T-helper 1 cell (primary cell): Measurements from ENCODE around the gene SOX10.

ENCODE experiments used
- DNase-seq, 5 donors: peaks; one replicate each; pipeline ENCODE4 v3.0.0-alpha.2; 2012 to 2020
- total RNA-seq, 4 donors: gene quantifications; one replicate each; lab custom pipeline; 2026; lab: John Stamatoyannopoulos, UW

Gene SOX10
- 0 reads per million in 4 donors for total RNA-seq

DNA sequence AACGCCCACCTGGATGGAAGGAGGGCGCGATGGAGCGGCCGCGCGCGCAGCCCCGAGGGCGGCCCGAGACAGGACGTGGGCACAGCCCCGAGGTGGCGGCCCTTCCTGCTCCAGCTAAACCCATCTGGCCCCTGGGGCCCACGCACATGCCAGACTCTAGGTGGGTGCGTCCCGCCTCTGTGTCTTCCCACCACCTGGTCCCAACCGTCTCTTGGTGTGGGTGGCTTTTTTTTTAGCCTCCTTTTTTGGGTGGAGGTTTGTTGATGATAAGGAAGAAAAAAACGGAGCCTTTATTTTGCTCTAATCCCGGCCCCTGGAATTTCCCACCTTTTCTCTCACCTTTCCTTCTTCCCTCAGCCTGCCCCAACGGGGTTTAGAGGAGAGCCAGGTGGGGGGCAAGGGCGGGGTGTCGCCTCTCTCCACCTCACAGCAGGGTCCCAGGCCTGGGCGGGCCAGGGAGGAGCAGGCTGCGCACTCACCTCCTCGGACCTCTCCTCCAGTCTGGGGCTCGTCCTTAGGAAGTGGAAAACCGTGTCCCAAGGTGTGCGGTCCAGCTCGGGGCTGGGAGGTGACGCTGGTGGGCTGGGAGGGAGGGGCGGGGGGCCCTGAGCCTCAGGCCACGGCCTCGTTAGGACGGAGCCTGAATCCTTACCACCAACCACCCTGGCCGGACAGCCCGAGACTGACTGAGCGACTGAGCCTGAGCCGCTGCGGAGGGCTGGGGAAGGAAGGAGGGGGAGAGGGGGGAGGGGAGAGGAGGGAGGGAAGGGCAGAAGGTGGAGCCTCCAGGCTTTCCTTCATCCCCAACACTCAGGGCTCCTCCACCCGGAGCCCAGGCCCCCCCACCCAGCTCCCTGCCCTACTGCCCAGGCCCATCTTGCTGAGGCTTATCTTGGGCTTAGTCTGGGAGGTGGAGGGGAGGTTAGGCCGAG is at the start of gene SOX10:
Gene SOX10 (minus strand): TSS at position 696 of the 932 bp plus-strand sequence. CDS start 771 bp downstream, outside the sequence.
- DNase-seq, result no peak

DNA sequence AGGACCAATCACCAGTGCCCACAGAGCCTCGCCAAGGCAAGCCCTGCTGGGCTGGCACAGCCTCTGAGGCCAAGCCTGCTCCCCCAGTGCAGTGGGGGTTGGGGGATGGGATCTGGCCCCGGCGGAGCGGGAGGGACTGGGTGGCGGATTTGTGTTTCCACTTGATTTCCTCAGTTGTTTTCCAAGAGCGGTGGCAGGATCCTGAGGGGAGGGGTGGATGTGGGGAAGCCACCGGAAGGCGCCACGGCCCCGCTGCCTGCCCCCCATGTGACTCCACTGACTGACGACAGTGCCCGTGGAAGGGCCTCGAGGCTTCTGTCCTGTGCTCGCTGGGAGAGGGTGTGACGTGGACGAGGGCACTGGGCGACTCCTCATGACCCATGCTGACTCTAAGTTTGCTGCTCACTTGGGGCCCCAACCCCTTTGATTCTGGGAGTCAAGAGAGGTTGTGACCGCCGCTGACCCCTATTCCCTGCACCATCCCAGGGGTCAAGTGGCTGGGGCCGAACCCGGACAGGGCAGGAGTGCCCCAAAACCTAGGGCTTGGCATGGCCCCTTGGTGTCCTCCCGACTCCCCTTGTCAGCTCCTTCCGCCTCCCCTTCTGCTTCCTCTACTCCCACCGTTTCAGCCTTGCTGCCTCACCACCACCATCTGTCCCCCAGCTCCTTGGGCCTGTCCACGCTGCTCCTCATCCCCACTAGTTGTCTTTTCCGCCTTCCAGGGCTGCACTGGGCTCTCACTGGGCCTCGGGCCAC is 49.3 kb upstream of the SOX10 start:
- no peak for DNase-seq

- DNase-seq, result no peak
Measured at GRCh38 chr22:38032681-38033521, 48.5 kb upstream of the SOX10 start.

GRCh38 chr22:38031491-38031890 is 47.1 kb upstream of the SOX10 start:
- no peak for DNase-seq

DNA sequence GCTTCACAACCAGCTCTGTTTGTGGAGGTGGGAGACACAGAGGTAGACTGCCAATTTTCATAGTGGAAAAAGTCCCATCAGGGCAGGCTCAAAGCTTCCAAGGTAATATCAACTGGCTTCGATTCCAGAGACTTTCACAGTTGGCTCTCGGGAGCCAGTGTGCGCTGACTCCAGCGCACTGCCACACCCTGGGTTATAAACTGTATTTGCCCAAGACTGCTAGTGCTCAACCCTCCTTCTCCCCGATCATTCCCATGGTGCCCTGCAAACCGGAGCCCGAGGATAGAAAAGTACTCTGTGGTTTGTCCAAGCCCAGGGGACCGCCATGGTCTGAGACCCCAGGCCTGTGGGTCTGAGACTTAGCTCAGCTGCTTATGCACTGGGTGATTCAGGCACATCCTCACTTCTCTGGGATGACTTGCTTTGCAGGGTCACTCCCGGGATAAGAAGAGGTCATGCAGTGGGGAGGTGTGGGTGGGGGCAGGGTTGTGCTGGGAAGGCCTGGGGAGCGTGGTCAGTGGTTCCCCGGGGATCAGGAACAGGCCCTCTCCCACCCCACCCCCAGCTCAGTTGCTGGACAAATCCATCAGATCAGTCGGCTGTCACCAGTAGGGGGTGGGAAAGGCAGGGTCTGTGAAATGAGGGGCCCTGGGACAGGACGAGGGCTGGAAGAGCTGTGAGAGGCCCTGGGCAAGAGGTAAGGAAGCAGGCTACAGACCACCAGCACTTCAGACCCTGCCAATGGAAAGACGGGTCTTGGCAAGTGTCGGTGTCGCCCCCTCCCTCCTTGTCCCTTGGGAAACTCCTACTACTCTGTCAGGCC is 46.2 kb upstream of the SOX10 start:
- DNase-seq, result no peak

DNA sequence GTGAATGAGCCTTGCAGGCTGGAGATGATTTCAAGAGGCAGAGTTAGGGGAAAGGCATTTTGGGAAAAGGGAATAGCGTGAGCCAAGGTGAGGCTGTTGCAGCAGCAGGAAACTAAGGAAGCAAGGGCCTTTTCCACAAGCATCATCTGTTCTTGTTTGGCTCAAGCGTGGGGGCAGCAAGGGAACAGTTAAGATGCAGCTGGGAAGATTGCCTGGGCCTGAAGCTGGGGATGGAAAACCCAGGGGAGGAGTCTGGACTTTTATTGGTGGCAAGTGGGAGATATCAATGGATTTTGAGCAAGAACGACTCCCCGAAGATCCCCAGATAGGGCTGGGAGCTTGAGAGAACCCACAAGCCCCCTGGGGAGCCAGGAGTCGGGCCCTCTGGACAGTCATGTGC is 45.5 kb upstream of the SOX10 start:
- no peak for DNase-seq

- DNase-seq, result no peak
Measured at GRCh38 chr22:38029370-38029769, 45.0 kb upstream of the SOX10 start.

DNA sequence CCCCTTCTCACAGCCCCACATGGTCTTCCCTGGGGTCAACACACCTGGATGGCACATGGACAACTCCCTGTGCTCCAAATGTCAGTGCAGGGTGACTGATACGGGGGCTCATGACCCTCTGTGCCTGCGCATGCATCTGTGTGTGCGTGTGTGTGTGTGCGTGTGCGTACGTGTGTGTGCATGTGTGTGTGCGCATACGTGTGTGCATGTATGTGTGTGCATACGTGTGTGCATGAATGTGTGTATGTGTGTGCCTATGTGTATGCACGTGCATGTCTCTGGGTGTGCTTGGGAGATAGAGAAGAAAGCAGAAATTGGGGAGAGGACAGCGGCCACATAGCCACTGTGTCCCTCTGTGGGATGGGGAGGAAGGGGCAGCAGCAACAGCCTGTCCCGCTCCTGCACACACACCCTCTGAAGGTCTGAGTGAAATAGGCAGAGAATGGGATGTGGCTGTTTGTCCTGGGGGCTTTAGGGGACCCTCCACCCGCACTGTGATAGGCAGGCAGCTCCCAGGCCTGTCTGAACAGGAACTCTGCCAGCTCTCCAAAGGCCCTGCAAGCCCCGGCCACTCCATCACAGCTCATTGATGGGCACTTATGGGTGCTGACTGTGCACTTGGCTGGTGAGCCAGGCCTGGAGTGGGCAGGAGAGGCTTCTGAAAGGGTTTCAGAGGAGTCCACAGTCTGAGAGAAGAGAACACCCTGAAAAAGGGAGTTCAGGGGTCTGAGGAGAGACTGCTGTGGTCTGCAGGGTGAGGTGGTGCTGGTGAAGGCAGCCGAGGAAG is 44.2 kb upstream of the SOX10 start:
- DNase-seq, result no peak

DNA sequence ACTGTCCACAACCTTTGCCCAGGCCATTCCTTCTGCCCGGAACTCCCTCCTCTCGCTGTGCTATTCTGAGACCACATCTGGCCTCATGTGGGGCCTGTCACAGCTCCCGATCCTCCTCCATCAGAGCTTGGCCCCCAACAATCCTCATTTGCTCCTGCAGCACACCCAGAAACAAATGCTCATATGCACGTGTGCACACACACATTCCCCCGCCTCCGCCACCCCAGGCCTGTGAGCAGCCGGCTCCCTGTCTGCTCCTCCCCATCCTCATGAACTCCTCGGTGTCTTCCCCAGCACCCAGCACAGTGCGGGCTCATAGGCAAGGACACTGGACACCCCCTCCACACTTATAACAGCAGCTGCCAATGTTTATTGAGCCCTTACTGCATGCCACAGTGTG is 43.1 kb upstream of the SOX10 start:
- DNase-seq, result no peak

DNA sequence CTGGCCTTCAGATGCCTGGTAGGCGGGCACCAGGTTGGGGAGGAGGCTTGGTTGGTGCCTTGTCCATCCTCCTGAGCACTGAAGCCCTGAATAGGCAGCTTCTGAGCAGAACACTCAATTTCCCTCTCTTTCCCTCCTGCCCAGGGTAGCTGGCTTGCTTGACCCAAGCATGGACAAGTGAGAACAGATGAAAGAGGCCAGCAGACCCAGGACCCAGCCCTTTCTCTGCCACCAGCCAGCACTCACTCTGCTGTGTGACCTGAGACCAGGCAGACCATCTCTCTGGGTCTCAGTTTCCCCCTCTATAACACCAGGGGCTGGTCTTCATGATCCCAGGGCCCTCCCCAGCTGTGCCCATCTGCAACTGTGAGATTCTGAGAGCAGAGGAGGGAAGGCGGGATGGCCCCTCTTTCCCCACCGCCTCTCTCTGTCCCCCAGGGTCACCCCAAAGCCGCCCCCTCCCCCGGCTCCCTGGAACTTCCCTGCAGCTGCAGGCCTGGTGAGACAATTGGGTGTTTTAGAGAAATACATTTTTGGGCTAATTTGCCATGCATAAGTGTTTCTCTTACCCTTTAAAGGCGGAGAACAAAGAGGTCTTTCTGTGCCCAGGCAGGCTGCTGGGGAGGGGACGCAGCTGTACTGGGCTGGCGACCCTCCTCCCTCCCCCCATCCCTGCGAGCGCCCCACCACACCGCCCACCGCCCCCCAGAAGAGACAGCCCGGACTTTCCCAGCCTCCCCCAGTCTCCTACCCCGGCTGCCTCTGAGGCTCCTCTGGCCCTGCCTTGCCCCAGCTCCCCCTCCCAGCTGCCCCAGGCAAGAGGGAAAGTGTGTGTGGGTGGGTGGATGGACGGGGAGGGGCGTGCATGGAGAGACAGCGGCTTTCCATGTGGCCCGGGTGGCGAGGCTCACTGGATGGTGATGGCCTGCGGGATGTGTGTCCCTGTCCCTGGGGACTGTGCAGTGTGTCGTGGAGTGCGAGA is 42.1 kb upstream of the SOX10 start:
- DNase-seq, result no peak

- no peak for DNase-seq
Measured at GRCh38 chr22:38025514-38025913, 41.2 kb upstream of the SOX10 start.

GRCh38 chr22:38023045-38023444 is 38.7 kb upstream of the SOX10 start:
- DNase-seq, result no peak

DNA sequence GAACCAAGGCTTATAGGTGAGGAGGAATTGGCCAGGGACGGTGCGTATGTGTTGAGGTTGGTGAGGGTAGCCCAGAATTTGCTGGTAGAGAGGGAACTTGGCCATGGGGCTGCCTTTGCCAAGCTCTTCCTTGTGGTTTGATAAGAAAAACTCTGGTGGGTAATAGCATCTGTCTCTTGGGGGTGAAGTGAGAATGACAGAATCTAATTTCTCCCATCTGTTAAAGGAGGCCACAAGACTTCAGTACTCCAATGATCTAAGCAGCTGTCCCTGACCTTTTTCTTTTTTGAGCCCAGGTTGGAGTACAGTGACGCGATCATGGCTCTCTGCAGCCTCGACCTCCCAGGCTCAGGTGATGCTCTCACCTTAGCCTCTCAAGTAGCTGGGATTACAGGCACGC is 36.9 kb upstream of the SOX10 start:
- no peak for DNase-seq

DNA sequence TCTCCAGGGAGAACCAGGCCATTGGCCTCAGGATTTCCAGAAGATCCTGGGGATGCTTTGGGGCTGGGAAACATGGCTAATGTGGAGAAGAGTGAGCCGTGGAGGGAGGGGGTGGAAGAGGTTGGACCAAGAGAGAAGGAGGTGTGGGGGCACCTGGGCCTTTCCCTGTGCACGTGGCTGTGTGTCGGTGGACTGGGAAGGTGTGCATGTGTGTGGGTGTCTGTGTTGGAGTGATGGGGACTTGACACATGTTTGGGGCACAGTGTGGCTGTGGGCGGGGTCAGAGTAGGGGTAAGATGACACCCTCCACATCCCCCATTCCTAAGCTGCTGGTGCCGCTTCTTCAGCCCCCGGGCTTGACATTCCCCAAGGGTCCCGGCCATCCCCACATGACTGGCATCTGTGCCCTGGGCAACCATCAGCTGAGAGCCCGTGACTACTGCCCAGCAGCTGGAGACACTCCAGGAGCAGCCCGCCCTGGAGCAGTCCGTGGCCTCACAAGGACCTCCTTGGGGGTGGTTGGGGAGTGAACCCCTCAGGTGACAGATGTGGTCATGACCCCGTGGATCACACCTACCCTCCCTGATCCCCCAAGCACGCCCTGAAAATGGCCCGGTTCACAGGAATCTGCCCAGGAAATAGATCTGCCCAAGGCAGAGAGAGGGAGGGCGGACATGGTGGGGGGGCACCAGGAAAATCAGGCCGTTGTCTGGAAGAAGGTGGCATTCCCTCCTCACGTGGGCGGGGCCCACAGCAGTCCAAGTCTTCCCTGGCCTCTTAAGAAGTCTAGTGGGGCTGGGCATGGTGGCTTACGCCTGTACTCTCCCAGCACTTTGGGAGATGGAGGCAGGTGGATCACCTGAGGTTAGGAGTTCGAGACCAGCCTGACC is 34.8 kb upstream of the SOX10 start:
- DNase-seq, result no peak

DNA sequence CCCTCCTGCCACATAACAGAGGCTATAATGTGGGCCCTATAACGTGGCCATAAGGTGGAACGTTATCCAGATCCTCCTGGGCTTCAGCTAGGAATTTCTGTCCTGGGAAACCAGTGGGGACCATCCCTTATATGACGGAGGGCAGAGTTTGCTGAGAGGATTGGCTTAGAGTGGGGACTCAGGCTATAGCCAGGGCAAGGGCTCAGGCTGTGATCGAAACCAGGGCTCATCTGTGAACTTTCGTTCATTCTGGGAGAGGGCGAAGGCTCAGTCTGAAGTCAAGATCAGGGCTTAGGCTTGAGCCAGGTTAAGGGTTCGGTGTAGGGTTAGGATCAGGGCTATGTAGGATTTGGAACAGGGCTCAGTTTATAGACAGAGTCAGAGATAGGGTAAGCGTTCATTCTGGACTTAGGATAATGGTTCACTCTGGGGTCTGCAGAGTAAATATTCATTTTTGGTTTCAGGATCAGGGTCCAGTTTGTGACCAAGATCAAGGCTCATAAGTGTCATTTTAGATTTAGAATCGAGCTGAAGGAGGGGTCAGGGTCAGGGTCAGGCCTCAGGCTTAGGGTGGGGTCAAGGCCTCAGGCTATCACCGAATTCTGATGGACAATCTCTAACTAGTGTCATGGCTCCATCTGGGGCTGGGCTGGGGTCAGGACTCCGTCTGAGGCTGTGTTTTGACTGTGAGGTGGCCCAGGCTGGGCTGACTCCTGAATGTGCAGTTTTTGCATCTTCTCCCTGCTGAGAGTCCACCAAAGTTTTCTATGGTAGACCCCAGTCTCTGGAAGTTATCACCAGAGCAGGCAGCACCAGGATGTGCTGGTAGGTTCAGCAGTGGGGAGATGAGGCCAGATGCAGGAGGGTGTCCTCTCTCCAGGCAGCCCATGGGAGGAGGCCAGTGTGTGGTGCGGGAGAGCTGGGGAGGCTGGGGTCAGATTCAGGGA is 33.9 kb upstream of the SOX10 start:
- no peak for DNase-seq

DNA sequence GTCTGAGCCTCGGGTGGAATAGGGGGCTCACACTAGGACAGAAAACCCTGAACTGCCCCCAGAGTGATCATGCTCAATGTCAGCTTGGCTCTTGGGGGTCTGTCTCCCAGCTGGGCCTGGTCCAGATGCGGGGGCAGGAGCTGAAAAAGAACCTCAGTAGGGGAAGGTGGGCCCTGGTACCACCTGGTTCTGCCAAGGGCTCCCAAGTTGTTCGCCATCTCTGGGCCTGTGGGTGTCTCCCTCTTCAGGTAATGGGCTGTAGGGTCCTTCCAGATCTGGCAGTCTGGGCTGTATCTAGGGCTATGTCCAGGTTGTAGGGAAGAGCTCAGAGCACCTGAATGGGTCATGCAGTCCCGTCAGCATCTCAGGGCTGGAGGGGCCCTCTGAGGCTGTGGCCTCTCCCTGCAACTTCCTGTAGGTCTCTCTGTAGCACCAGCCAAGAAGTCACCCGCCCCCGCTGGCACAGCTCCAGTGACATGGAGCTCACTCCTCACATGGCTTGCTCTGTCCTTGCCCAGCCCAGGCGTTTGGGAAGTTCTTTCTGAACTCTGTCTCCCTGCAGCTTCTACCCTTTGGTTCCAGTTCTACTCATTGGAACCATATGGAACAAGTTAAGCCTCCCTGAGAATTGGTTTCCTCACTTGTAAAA is 33.0 kb upstream of the SOX10 start:
- no peak for DNase-seq
